HG03159 (cell line): ENCODE measurements around the gene NEU1.
"Not testable (repeated sequence)": the region's sequence is repeated elsewhere in the genome, so short reads cannot be mapped to it uniquely, and the experiment has no call there.

Experiments used
- ATAC-seq: cut with Tn5 transposase; IDR thresholded peaks from one replicate; pipeline ENCODE4 v1.9.1; 2021; ENCODE audit warnings: mild to moderate bottlenecking, moderate library complexity; ENCODE audit not compliant: unreplicated experiment

The NEU1 gene

GRCh38 chr6:31862344-31863235, at the start of gene NEU1:
Gene NEU1 (minus strand): TSS chr6:31862821. CDS start chr6:31862776, 45 bp downstream.
- peak; percentile 91 for ATAC-seq

- no peak for ATAC-seq
Observed at GRCh38 chr6:31911826-31912585, 49.4 kb upstream of the NEU1 start.

- not testable (repeated sequence) for ATAC-seq
Observed at GRCh38 chr6:31909298-31909697, 46.7 kb upstream of the NEU1 start.

GRCh38 chr6:31908791-31909190, 46.2 kb upstream of the NEU1 start:
- no peak for ATAC-seq

GRCh38 chr6:31908255-31908654, 45.6 kb upstream of the NEU1 start:
- ATAC-seq: not testable (repeated sequence)

- ATAC-seq: no peak
Observed at GRCh38 chr6:31907158-31907813, 44.7 kb upstream of the NEU1 start.

- not testable (repeated sequence) for ATAC-seq
Observed at GRCh38 chr6:31906727-31907126, 44.1 kb upstream of the NEU1 start.

GRCh38 chr6:31906122-31906521, 43.5 kb upstream of the NEU1 start:
- ATAC-seq: no peak

- no peak for ATAC-seq
Observed at GRCh38 chr6:31905041-31905440, 42.4 kb upstream of the NEU1 start.

- ATAC-seq: no peak
Observed at GRCh38 chr6:31903957-31904356, 41.3 kb upstream of the NEU1 start.

GRCh38 chr6:31901953-31902643, 39.5 kb upstream of the NEU1 start, which contains the start of gene ZBTB12:
Gene ZBTB12 (minus strand): TSS chr6:31902086. CDS start chr6:31901305, 781 bp downstream.
- no peak for ATAC-seq

- no peak for ATAC-seq
Observed at GRCh38 chr6:31901415-31901952, 38.9 kb upstream of the NEU1 start.

GRCh38 chr6:31900917-31901414, 38.3 kb upstream of the NEU1 start:
- ATAC-seq: no peak

GRCh38 chr6:31899882-31900722, 37.5 kb upstream of the NEU1 start:
- ATAC-seq: no peak

GRCh38 chr6:31899215-31899614, 36.6 kb upstream of the NEU1 start:
- no peak for ATAC-seq

GRCh38 chr6:31898383-31899011, 35.9 kb upstream of the NEU1 start:
- no peak for ATAC-seq

- no peak for ATAC-seq
Observed at GRCh38 chr6:31897612-31898382, 35.2 kb upstream of the NEU1 start, which contains the start of gene EHMT2. Gene EHMT2 (minus strand): TSS chr6:31897698. CDS start chr6:31897677, 21 bp downstream.
